Measurements from ENCODE around the gene PCDH15. TPM values are rescaled to one million over a fixed set of nuclear protein-coding genes. Genes with fewer than 3 reads are reported as not detected.

The PCDH15 gene
- total RNA-seq, 2 experiments from 2014 or later, result not detected

GRCh38 chr10:54797636-54798321 lies 3.3 kb downstream of the PCDH15 start:
- CTCF ChIA-PET (ENCODE audit: unreplicated experiment), result no interaction called here
- BruUV-seq (replicated peaks), result no TSS peak
- H3K9me3 ChIP-seq (ENCODE audit: low read length), result no peaks in the 10 kb centered on the region
- H3K4me2 ChIP-seq (ENCODE audit: low read length), result no peak overlapping the region
- H3K9me2 ChIP-seq (ENCODE audit: insufficient read depth, low read length), result no peaks in the 10 kb centered on the region
- no peak overlapping the region for H2AFZ ChIP-seq (ENCODE audit: low read length)
- intact Hi-C loops (cut with micrococcal nuclease; ENCODE audit: unreplicated experiment), result no loop called here
- no peak overlapping the region for H3K4me3 ChIP-seq (ENCODE audit: low read depth, low read length, poor library complexity, severe bottlenecking)
- H3K4me1 ChIP-seq (ENCODE audit: insufficient read depth, low read length, poor library complexity, severe bottlenecking), result no peaks in the 10 kb centered on the region
- H4K20me1 ChIP-seq (ENCODE audit: insufficient read depth, low read length), result no peaks in the 10 kb centered on the region
- TF ChIP-seq EZH2phosphoT487 (IDR thresholded peaks at IDR 0.05; ENCODE audit: borderline replicate concordance, low read depth, low read length), result no peak
- TF ChIP-seq, protein P1, sequence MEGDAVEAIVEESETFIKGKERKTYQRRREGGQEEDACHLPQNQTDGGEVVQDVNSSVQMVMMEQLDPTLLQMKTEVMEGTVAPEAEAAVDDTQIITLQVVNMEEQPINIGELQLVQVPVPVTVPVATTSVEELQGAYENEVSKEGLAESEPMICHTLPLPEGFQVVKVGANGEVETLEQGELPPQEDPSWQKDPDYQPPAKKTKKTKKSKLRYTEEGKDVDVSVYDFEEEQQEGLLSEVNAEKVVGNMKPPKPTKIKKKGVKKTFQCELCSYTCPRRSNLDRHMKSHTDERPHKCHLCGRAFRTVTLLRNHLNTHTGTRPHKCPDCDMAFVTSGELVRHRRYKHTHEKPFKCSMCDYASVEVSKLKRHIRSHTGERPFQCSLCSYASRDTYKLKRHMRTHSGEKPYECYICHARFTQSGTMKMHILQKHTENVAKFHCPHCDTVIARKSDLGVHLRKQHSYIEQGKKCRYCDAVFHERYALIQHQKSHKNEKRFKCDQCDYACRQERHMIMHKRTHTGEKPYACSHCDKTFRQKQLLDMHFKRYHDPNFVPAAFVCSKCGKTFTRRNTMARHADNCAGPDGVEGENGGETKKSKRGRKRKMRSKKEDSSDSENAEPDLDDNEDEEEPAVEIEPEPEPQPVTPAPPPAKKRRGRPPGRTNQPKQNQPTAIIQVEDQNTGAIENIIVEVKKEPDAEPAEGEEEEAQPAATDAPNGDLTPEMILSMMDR (conservative IDR thresholded peaks at IDR 0.05; ENCODE audit: low read length), result no peak
- no peaks in the 10 kb centered on the region for H3K79me2 ChIP-seq (ENCODE audit: insufficient read depth, low read depth, low read length)
- H3K36me3 ChIP-seq (ENCODE audit: insufficient read depth, low read length), result no peaks in the 10 kb centered on the region
- POLR2A ChIA-PET, result interaction anchor here (0.5 kb wide), 1 partner anchor 29 kb away, joined by 6 read pairs; no protein-coding TSS in a partner anchor
- no peak overlapping the region for H3K27ac ChIP-seq (ENCODE audit: low read depth, low read length, poor library complexity, severe bottlenecking)
- DNase-seq (ENCODE audit: low spot score), result no peak

- Histone ChIP-seq H2AFZ (ENCODE audit: low read length) (no peak overlapping the region), H3K4me1 (ENCODE audit: insufficient read depth, low read length, poor library complexity, severe bottlenecking) (no peaks in the 10 kb centered on the region), H3K36me3 (ENCODE audit: insufficient read depth, low read length) (no peaks in the 10 kb centered on the region), H3K9me3 (ENCODE audit: low read length) (no peaks in the 10 kb centered on the region), H3K79me2 (ENCODE audit: insufficient read depth, low read depth, low read length) (no peaks in the 10 kb centered on the region), H4K20me1 (ENCODE audit: insufficient read depth, low read length) (no peaks in the 10 kb centered on the region), H3K9me2 (ENCODE audit: insufficient read depth, low read length) (no peaks in the 10 kb centered on the region), H3K4me2 (ENCODE audit: low read length) (no peak overlapping the region), H3K4me3 (ENCODE audit: low read depth, low read length, poor library complexity, severe bottlenecking) (no peak overlapping the region), H3K27ac (ENCODE audit: low read depth, low read length, poor library complexity, severe bottlenecking) (no peak overlapping the region)
- intact Hi-C loops (cut with micrococcal nuclease; ENCODE audit: unreplicated experiment), result no loop called here
- ChIA-PET POLR2A (interaction anchor here (0.6 kb wide), 1 partner anchor 74 kb away, joined by 3 read pairs; no protein-coding TSS in a partner anchor), CTCF (ENCODE audit: unreplicated experiment) (no interaction called here)
- BruUV-seq (replicated peaks), result no TSS peak
- no peak for DNase-seq (ENCODE audit: low spot score)
- TF ChIP-seq, protein P1 (conservative IDR thresholded peaks at IDR 0.05; ENCODE audit: low read length), result no peak
- no peak for TF ChIP-seq EZH2phosphoT487 (IDR thresholded peaks at IDR 0.05; ENCODE audit: borderline replicate concordance, low read depth, low read length)
Observed at GRCh38 chr10:54796881-54797280, 4.2 kb downstream of the PCDH15 start.

DNA sequence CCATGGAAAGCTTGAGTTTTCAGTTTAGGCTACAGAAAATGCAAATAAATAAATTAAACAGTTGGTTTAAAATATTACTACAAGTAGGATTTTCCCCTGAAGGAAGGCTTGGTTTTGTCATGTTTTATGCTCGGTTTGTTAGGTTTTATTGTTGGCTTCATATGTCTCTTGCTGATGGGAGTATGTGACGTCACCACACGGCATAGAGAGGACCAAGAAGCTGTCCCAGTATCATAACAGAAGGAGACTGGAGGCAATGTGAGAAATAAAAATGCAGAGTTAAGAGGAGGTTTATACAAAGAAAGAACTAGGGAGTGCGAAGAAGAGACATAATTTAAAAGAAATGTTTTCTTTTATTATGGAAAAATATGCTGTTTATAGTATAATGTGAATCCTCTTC lies 24.4 kb downstream of the PCDH15 start:
- Histone ChIP-seq H3K9me3 (ENCODE audit: low read length) (no peaks in the 10 kb centered on the region), H3K4me1 (ENCODE audit: insufficient read depth, low read length, poor library complexity, severe bottlenecking) (no peaks in the 10 kb centered on the region), H3K36me3 (ENCODE audit: insufficient read depth, low read length) (no peaks in the 10 kb centered on the region), H3K4me2 (ENCODE audit: low read length) (no peak overlapping the region), H4K20me1 (ENCODE audit: insufficient read depth, low read length) (no peaks in the 10 kb centered on the region), H3K4me3 (ENCODE audit: low read depth, low read length, poor library complexity, severe bottlenecking) (no peak overlapping the region), H3K9me2 (ENCODE audit: insufficient read depth, low read length) (no peaks in the 10 kb centered on the region), H3K79me2 (ENCODE audit: insufficient read depth, low read depth, low read length) (no peaks in the 10 kb centered on the region), H2AFZ (ENCODE audit: low read length) (no peak overlapping the region), H3K27ac (ENCODE audit: low read depth, low read length, poor library complexity, severe bottlenecking) (no peak overlapping the region)
- DNase-seq (ENCODE audit: low spot score), result no peak
- POLR2A ChIA-PET, result no interaction called here
- no TSS peak for BruUV-seq (replicated peaks)
- TF ChIP-seq EZH2phosphoT487 (IDR thresholded peaks at IDR 0.05; ENCODE audit: borderline replicate concordance, low read depth, low read length), result no peak
- TF ChIP-seq, protein P1 (conservative IDR thresholded peaks at IDR 0.05; ENCODE audit: low read length), result no peak
- CTCF ChIA-PET (ENCODE audit: unreplicated experiment), result no interaction called here
- intact Hi-C loops (cut with micrococcal nuclease; ENCODE audit: unreplicated experiment), result no loop called here

Measured in OCI-LY7 (cell line).